Keratinocyte (primary cell): ENCODE measurements around the gene RPL18. TPM values are rescaled to one million over a fixed set of nuclear protein-coding genes. Genes with fewer than 3 reads are reported as not detected.

ENCODE experiments used
- DNase-seq: peaks from one replicate; pipeline ENCODE4 v3.0.0-alpha.2; 2011; ENCODE audit warnings: low read depth, missing footprints, low spot score
- FAIRE-seq: peaks from 2 replicates; lab custom pipeline; 2011; peaks lifted over from hg19 to GRCh38; lab: Jason Lieb, UNC
- H2AFZ ChIP-seq: 2 replicates; pipeline ENCODE4 v1.6.0; 2012; ENCODE audit warnings: low read length, control low read depth, inconsistent platforms; ENCODE audit not compliant: control insufficient read depth
- H3K27ac ChIP-seq: 2 replicates; pipeline ENCODE4 v1.5.1; 2011; ENCODE audit warnings: low read length; ENCODE audit not compliant: control insufficient read depth, insufficient read depth
- H3K27me3 ChIP-seq: 3 replicates; pipeline ENCODE4 v1.6.0; 2011; ENCODE audit warnings: low read length; ENCODE audit not compliant: control insufficient read depth, insufficient read depth; ENCODE audit errors: extremely low read depth
- H3K36me3 ChIP-seq, 2 experiments: 2 replicates in 1 of 2; 3 replicates in 1 of 2; pipeline ENCODE4 v1.5.1; 2011; ENCODE audit warnings: low read length in 2 of 2, mild to moderate bottlenecking in 1 of 2; ENCODE audit not compliant: control insufficient read depth in 2 of 2, insufficient read depth in 2 of 2; ENCODE audit errors: extremely low read depth in 1 of 2
- H3K4me1 ChIP-seq: 3 replicates; pipeline ENCODE4 v1.5.1; 2011; ENCODE audit warnings: low read length; ENCODE audit not compliant: control insufficient read depth, insufficient read depth; ENCODE audit errors: extremely low read depth
- H3K4me2 ChIP-seq: 3 replicates; pipeline ENCODE4 v1.6.0; 2011; ENCODE audit warnings: low read depth, low read length; ENCODE audit not compliant: control insufficient read depth, insufficient read depth; ENCODE audit errors: extremely low read depth
- H3K4me3 ChIP-seq, 3 experiments: fragments of 200-600 bp in 1 of 3; sonication (generic) in 1 of 3; 2 replicates in 2 of 3; 3 replicates in 1 of 3; pipeline ENCODE4 v1.5.1; 2011 to 2016; ENCODE audit warnings: low read length in 3 of 3, mild to moderate bottlenecking in 3 of 3, control low read depth in 2 of 3, inconsistent platforms in 1 of 3, low read depth in 1 of 3, mixed read lengths in 1 of 3, mixed run types in 1 of 3, moderate library complexity in 1 of 3; ENCODE audit not compliant: control insufficient read depth in 2 of 3, insufficient read depth in 2 of 3; ENCODE audit errors: extremely low read depth in 1 of 3
- H3K79me2 ChIP-seq: 2 replicates; pipeline ENCODE4 v1.6.0; 2012; ENCODE audit warnings: low read length; ENCODE audit not compliant: control insufficient read depth, insufficient read depth
- H3K9ac ChIP-seq: 3 replicates; pipeline ENCODE4 v1.6.0; 2011; ENCODE audit warnings: low read length; ENCODE audit not compliant: control insufficient read depth, insufficient read depth; ENCODE audit errors: extremely low read depth
- H3K9me1 ChIP-seq: 3 replicates; pipeline ENCODE4 v1.6.0; 2011; ENCODE audit warnings: low read length; ENCODE audit not compliant: control insufficient read depth, insufficient read depth; ENCODE audit errors: extremely low read depth
- H3K9me3 ChIP-seq: 2 replicates; pipeline ENCODE4 v1.5.1; 2012; ENCODE audit warnings: low read depth, low read length; ENCODE audit not compliant: control insufficient read depth
- H4K20me1 ChIP-seq: 3 replicates; pipeline ENCODE4 v1.6.0; 2011; ENCODE audit warnings: low read length; ENCODE audit not compliant: control insufficient read depth, insufficient read depth; ENCODE audit errors: extremely low read depth
- EZH2 ChIP-seq: IDR thresholded peaks from one replicate; pipeline ENCODE4 v1.6.1; 2012; ENCODE audit warnings: inconsistent platforms, mild to moderate bottlenecking, low read length, moderate library complexity
- dilution Hi-C: fragments of 300-500 bp; cut with MboI; formaldehyde crosslinking; loops from one replicate; pipeline ENCODE4 v1.7.0; 2020; ENCODE audit warnings: low sequenced_read_pairs; ENCODE audit not compliant: extremely low pct_ligation_motif_present
- polyA plus RNA-seq, 5 experiments: library from polyadenylated mRNA; depleted of rRNA in 3 of 5; stranded (reverse) in 3 of 5; stranded (forward) in 1 of 5; unstranded in 1 of 5; fragments of >200 nt; gene quantifications; 1 replicate in 1 of 5; 2 replicates in 3 of 5; 3 replicates in 1 of 5; pipeline versions ENCODE4 v1.2.1 to v1.2.3, GENCODE V29; 2011 to 2012; ENCODE audit warnings: missing spikeins in 2 of 5, low read depth in 1 of 5, low replicate concordance in 1 of 5
- TF ChIP-seq, protein P1 (sequence below), 3 experiments: IDR thresholded peaks in 1 of 3; conservative IDR thresholded peaks in 1 of 3; optimal IDR thresholded peaks in 1 of 3; 2 replicates in 2 of 3; 3 replicates in 1 of 3; pipeline versions ENCODE3 to v1.5.1; 2011; ENCODE audit warnings: low read length in 3 of 3, mild to moderate bottlenecking in 3 of 3, moderate library complexity in 2 of 3, control low read depth in 1 of 3, inconsistent platforms in 1 of 3; ENCODE audit not compliant: insufficient read depth in 2 of 3; ENCODE audit errors: extremely low read depth in 1 of 3

RPL18 gene
- polyA plus RNA-seq, 1 donor (not counting 4 experiments of a cell fraction or from before 2014, with no cell fraction given), result 1,015 TPM

DNA sequence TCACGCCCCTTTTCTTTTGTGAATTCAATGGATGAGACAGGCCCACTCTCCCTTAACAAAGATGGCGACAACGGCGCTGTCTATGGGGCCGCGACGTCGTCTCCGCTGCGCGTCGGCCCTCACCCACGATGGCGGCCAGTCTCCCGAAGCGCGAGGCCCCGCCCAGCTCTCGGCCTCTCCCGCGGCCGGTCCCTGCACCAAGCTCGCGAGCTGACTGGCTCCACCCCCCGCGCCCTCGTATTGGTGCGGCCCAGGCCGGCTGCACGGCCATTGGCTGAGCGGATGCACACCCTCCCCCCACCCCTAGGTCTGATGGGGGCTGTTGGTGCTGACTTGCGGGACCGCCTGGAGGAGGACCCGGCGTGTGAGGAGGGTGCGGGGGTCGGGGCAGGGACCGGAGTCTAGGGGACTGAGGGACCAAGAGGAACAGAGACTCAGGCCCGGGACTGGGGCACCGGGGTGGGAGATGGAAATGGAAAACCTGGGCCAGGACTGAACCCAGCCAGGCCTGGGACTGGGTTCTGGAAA, 5.2 kb upstream of the RPL18 start:
- Histone ChIP-seq H3K4me1 (peaks cover 23% of the 10 kb centered on the region), H3K27me3 (no peaks in the 10 kb centered on the region), H3K9me3 (no peaks in the 10 kb centered on the region), H3K27ac (peak overlapping the region; percentile 78), H3K79me2 (peaks cover 3% of the 10 kb centered on the region), H3K9me1 (no peaks in the 10 kb centered on the region), H2AFZ (peak overlapping the region; percentile 93), H3K36me3 (peaks cover 1 to 4% of the 10 kb centered on the region in 2 experiments), H3K4me2 (peak overlapping the region; percentile 98), H3K4me3 (peak overlapping the region; percentile 34 to 73 (median 66)), H4K20me1 (no peaks in the 10 kb centered on the region), H3K9ac (peak overlapping the region; percentile 78)
- FAIRE-seq (no peak), DNase-seq (no peak)
- dilution Hi-C loops, result no loop called here
- TF ChIP-seq EZH2, result no peak
- TF ChIP-seq, protein P1, sequence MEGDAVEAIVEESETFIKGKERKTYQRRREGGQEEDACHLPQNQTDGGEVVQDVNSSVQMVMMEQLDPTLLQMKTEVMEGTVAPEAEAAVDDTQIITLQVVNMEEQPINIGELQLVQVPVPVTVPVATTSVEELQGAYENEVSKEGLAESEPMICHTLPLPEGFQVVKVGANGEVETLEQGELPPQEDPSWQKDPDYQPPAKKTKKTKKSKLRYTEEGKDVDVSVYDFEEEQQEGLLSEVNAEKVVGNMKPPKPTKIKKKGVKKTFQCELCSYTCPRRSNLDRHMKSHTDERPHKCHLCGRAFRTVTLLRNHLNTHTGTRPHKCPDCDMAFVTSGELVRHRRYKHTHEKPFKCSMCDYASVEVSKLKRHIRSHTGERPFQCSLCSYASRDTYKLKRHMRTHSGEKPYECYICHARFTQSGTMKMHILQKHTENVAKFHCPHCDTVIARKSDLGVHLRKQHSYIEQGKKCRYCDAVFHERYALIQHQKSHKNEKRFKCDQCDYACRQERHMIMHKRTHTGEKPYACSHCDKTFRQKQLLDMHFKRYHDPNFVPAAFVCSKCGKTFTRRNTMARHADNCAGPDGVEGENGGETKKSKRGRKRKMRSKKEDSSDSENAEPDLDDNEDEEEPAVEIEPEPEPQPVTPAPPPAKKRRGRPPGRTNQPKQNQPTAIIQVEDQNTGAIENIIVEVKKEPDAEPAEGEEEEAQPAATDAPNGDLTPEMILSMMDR (optimal IDR thresholded peaks at IDR 0.05 in 1 of 3, IDR thresholded peaks at IDR 0.05 in 1 of 3, conservative IDR thresholded peaks at IDR 0.05 in 1 of 3; ENCODE audit: extremely low read depth in 1 of 3, insufficient read depth in 2 of 3, low read length in 3 of 3), result no peak

DNA sequence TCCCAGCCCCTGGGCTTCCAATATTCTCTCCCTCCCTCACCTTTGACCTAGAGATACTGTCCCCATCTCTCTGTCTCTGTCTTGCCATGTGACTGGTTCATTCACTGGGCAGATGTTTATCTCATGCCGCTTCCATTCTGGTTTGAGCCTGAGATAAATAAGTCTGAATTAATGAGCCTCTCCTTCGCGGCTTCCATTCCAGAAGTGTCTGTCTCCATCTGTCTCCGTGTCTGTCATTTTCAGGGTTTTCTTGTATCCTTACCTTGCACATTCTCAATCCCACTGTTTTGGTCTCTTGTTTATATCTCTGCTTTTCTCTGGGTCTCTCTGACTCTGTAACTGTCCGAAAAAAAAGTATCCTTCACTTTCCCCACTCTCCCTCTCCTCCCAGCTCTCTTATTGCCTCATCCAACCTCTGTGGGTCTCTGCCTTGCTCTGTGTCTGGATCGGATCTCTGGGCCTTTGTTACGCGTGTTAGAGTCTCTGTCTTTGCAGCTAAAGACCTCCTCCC, 4.6 kb upstream of the RPL18 start:
- Histone ChIP-seq H4K20me1 (no peaks in the 10 kb centered on the region), H3K4me1 (peaks cover 23% of the 10 kb centered on the region), H3K9ac (peak overlapping the region; percentile 78), H3K4me2 (peak overlapping the region; percentile 98), H3K27me3 (no peaks in the 10 kb centered on the region), H3K4me3 (peak overlapping the region; percentile 7 to 73 (median 66)), H3K9me1 (no peaks in the 10 kb centered on the region), H3K79me2 (peaks cover 6% of the 10 kb centered on the region), H3K27ac (peak overlapping the region; percentile 78), H3K9me3 (no peaks in the 10 kb centered on the region), H3K36me3 (peaks cover 1 to 4% of the 10 kb centered on the region in 2 experiments), H2AFZ (peak overlapping the region; percentile 93)
- TF ChIP-seq, protein P1 (optimal IDR thresholded peaks at IDR 0.05 in 1 of 3, IDR thresholded peaks at IDR 0.05 in 1 of 3, conservative IDR thresholded peaks at IDR 0.05 in 1 of 3; ENCODE audit: extremely low read depth in 1 of 3, insufficient read depth in 2 of 3, low read length in 3 of 3), result no peak
- no peak for TF ChIP-seq EZH2
- DNase-seq (no peak), FAIRE-seq (peak; percentile 17)
- dilution Hi-C loops, result no loop called here
